ENCODE data around the gene GPR155.

GPR155 gene, protein sequence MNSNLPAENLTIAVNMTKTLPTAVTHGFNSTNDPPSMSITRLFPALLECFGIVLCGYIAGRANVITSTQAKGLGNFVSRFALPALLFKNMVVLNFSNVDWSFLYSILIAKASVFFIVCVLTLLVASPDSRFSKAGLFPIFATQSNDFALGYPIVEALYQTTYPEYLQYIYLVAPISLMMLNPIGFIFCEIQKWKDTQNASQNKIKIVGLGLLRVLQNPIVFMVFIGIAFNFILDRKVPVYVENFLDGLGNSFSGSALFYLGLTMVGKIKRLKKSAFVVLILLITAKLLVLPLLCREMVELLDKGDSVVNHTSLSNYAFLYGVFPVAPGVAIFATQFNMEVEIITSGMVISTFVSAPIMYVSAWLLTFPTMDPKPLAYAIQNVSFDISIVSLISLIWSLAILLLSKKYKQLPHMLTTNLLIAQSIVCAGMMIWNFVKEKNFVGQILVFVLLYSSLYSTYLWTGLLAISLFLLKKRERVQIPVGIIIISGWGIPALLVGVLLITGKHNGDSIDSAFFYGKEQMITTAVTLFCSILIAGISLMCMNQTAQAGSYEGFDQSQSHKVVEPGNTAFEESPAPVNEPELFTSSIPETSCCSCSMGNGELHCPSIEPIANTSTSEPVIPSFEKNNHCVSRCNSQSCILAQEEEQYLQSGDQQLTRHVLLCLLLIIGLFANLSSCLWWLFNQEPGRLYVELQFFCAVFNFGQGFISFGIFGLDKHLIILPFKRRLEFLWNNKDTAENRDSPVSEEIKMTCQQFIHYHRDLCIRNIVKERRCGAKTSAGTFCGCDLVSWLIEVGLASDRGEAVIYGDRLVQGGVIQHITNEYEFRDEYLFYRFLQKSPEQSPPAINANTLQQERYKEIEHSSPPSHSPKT

DNA sequence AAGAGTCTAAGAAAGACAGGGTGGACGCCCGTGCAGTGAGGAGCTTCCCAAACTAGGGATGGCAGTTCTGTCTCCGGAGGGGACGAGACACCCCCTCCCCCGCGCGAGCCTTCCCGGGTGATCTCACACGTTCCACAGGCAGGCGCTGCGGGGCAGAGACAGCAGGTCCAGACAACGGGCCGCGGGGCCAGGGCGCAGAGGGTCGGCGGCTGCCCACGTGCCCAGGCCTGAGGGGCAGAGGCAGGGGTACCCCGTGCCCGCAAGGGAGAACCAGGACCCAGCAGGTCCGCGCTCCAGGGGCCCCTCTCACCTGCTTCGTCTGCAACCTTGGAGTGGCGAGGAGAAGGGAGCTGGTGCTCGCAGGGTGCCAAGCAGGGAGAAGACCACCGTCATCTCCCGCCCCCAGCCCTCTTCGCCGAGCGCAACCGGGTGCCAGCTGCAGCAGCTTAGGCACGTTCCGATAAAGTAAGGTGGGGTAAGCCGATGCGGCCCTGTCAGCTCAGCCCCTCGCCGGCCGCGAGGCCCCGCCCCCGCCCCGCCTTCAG is at the start of gene GPR155:
Gene GPR155 (minus strand): TSS at position 467 of the 545 bp plus-strand sequence. CDS start 5,073 bp downstream, outside the sequence.
- no peak for DNase-seq

DNA sequence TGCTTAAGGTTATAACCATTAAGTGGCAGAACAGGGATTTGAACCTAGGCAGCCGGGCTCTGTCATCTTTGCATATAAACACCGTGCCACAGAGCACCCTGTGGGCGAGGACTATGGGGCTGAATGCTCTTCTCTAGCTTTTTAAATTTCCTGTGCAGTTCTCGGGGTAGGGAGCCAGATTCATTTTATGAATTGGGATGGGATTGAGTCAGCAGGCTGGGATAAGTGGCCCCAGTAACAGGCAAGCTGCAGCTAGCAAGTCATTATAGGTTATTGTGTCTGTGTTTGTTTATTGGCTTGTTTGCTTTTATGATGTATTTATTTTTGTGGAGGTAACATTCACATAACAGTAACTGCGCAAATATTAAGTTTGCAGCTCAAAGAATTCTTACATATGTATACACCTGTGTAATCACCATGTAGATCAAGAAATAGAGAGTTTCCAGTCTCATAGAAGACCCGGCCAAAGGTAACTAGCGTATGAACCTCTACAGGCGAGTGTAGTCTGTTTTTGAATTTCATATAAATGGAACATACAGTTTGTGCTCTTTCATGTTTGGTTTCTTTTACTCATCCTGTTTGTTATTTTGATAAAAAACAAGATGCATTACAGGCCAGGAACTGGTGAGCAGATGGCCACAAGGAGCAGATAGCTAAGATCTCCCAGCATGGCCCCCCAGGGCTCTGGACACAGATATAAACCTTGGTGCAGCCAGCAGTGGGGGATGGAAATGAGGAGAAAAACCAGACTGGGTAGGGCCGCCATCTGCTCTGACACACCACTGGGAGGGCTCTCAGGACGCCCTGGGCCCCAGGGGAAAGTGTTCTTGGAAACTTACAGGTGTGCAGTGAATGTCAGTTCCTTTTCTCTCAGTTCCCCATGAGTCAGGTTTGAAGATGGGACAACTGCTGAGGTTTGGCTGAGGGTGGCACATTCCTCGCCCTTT is 49.2 kb upstream of the GPR155 start:
- peak; percentile 75 for DNase-seq

DNA sequence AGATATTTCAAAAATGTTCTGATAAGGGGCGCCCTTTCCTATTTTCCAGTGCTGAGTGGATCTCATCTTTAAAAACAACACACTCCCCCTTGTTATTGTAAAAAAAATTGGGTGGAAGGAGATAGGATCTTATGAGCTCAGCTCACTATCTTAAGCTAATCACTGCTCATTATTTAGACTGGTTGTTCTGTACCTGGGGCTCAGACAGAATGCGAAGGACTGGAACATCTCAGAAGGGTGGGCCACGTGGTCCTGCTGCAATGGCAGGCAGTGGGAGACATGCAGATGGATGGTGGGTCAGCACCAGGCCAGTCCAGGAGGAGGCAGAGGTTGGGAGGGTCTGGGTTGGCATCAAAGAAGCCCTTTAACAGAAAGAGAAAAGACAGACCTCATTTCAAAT is 48.3 kb upstream of the GPR155 start:
- DNase-seq, result no peak

DNA sequence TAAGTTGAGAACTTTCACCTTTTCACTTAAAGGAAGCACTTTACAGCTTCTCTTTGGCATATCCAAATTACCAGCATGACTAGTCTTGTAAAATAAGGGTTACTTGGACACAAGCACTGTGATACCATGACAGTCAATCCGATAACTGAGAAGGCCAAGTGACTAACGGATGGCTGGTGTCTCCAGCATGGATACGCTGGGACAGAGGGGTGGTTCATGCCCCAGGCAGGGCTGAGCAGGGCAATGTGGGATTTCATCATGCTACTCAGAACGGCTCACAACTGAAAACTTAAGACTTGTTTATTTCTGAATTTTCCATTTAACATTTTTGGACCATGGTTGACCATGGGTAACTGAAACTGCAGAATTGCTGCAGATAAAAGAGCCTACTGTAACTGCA is 43.1 kb upstream of the GPR155 start:
- no peak for DNase-seq

DNA sequence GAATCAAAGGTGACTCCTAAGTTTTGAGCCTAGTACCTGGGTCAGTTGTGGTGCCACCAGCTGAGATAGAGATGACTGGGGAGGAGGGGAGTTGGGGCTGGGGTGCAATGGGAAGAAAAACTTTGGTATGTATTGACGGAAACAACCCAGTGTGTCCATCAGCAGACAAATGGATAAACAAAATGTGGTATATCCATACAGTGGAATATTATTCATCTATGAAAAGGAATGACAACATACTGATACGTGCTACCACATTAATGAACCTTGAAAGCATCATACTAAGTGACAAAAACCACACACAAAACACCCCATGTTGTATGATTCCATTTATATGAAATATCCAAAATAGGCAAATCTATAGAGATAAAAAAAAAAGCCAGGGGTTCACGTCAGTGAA is 41.1 kb upstream of the GPR155 start:
- DNase-seq, result no peak

DNA sequence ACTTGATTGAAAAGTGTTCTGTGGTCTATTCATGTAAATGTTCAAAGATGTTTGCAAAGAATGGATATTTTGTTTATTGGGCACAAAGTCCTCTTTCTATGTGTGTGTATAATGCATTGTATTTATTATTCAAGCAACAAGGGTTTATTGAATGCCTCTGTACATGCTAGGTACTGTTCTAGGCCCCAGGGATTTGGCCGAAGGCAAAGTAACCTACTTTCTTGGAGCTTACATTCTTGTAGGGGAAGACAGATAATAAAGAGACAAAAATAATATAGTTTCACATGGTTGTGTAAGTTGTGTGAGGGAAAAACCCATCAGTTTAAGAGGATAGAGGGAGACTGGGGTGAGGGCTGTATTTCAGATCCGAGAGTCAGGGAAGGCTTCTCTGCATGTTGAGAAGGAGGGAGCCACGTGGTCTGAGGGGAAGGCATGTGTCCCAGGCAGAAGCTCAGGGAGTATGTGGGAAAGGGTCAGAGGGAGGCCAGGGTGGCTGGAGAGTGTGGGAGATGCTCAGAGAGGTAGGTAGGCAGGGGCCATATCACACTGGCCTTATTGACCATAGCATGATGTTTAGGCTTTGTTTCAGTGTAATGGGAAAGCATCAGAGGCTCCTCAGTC is 40.4 kb upstream of the GPR155 start:
- DNase-seq, result no peak

DNA sequence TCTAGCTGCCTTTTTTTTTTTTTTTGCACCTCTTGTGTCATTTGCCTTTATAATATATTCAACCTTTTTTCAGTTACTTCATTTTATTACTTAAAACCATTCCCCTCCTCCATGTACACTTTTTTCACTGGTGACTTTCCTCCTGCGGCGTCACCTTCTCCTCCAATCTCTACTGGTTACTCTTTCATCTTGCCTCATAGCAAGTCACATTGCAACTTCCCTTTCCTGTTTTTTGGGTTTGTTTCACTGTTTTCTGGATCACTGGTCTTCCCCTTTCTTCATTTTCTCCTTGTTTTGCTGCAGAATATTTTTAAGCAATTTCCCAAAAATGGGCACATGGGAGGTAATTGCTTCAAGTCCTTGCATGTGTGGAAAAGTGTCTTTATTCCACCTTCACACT is 37.7 kb upstream of the GPR155 start:
- no peak for DNase-seq

DNA sequence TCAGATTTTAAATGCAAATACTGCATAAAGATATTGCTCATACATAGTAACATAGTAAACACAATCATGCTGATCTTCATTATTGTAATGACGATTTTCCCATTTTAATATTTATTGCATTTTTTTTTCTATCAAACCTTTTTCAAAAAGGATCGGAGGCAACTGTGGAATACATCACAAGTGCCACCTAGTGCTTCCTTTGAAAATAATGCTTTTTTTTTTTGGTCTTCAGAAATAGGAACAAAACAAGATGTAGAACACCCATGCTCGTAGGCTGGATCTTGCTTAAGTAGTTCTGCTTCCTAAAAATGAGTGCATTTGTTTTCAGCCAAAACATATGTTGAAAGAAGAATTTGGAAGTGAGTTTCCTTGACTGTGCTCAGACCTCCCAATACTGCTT is 35.7 kb upstream of the GPR155 start:
- DNase-seq, result no peak

DNA sequence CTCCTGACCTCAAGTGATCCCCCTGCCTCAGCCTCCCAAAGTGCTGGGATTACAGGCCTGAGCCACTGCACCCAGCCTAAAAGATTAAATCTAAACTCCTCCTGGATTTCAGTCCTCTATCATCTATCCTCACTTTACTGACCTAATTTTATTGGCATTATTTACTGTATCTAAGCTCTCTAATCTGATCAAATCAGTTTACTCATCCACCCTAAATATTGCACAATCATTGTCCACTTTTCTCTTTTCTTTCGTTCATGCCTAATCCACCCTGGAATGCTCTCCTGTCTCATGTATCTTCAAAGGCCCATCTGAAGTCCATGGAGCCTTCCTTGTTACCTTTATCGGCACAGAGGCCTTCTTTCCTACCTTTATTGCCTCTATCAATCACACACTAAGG is 31.6 kb upstream of the GPR155 start:
- DNase-seq, result no peak

DNA sequence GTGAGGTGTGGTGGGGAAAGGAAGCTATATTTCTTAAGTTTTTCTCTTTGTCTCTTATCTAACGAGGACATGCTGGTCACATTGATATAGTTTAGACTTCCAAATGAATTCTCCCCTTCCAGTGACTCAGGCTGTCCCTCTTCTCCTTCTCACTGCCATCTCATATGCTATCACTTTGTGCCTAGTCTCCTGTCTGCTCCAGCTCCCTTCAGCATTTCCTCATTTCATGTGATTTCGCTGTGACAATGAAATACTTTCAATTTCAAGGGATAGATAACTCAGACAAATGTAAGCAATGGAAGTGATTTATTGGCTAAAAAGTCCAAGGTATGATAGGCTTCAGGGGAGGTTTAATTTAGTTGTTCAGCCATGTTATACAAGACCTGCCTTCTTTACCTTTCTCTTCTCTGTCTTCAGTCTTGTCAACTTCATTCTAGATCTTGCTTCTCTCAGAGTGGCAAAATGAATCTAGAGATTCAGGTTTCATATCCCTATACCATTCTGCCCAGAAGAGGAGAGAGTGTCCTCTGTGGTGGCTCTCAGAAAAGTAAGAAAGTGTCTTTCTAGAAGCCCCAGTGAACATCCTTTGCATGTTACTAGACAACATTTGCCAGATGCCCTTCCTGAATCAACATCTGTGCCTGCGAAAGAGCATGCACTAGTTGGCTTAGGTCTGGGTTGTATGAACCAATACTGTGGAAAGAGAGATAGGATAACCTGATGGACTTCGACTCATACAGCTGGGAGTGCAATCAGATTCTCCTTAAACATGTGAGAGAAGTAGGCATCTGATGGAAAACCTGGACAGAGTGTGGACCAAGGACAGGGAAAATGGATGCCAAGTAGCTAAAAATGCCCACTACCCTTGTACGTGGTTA is 29.9 kb upstream of the GPR155 start:
- DNase-seq, result no peak

DNA sequence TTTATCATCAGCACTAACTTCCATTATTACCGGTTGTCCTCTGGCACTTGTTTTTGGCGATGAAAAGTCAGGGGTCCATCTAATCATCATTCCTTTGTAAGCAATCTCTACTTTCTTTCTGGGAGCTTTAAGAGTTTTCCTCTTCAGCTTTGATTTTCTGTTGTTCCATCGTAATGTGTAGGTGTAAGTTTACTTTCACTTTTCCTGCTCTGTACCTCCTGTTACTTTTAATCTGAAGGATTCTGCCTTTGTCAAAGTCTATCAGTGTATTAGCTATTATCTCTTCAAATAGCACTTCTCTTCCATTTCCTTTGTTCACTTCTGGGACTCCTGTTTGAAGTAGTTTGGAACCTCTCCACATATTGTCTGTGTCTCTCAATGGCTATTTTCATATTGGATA is 25.5 kb upstream of the GPR155 start:
- no peak for DNase-seq

DNA sequence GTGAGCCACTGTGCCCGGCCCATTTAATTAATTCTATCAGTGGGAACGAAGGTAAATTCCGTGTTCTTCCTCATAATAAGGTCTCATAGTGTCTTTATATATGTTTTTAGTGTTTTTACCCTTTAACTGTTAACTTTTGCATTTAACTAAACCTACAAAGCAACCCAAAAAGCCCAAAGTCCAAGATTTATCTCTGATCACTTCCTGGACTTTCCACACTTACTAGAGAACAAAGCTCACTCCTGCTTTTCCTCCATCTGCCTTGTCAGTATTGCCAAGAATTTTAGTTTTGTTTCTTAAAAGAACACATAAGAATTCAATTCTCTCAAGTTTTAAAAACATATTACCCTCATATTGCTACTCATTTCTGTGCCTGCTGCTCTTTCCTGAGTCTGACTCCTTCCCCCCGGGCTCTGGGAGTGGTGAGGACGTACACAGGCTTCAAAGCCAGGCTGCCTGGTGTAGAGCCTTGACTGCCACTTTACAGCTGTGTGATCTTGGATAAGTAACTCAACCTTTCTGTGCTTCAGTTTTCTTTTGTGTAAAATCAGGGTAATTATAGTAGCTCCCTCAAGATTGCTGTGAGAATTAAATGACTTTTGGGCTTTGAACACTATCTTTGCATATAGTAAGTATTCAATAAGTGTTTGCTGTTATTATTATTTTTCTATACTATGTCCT is 24.9 kb upstream of the GPR155 start:
- DNase-seq, result no peak

DNA sequence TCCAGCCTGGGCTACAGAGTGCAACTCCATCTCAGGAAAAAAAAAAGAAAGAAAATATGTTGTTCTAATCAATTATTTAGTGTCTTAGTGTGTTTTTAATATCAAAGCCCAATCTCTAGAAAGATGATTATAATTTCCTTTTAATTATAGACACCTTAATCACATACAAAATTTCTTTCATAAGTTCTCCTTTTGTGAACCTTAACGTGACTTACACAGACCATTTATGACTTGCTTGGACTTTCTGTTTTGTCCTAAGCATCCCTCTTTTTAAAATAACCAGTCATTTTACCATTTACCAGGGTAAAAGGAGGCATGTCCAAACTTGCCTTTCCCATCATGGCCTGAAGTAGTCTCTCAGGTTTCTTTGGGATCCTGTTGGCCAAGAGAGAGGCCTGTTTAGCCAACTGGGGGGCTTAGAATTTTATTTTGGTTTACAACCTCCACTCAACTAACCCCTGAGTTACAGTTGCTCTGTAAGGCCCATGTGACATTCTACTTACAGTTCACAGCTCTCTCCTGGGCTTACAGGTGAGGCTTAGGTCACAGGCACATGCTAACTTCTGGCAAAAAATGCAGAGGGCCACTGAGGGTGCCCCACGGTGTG is 23.9 kb upstream of the GPR155 start:
- DNase-seq, result no peak

DNA sequence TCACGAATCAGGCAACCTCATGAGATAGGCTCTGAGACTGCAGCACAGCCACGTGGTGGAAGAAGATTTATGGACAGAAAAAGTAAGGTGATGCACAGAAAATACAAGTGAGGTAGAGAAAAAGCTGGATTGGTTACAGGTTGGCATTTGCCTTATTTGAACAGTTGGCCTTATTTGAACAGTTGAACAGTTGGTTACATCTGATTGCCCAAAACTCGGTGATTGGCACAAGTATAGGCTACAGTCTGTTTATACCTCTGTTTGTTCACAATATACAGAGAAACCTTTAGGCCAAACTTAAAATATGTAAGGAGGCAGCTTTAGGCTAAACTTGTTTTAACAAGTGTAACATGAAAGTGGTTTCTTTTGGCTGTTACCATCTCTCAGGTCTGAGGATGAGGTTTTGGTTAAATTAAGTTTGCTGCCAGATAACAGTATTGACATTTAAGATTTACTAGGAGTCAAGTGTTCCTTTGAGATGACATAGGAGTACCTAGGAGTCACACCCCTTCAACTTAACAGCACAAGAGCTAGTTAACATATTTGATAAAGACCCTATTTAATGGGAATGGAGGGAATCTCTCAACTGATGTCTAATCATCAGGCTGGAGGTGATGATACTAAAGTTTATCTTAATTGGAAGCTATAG is 16.5 kb upstream of the GPR155 start:
- no peak for DNase-seq

DNA sequence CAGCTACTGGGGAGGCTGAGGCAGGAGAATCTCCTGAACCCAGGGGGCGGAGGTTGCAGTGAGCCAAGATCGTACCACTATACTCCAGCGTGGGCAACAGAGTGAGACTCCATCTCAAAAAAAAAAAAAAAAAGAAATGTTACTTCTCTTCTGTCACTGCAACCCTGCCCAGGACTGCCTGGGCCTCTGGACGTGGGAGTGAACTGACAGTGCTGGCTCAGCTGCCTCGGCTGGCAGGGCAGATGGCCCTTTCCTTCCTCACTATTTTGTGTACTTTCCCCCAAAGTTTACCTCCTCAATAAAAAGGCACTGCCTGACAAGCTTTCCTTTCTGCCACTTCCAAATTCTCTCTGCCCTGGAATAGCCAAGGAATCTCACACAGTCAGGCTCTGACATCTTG is 12.5 kb upstream of the GPR155 start:
- no peak for DNase-seq

DNA sequence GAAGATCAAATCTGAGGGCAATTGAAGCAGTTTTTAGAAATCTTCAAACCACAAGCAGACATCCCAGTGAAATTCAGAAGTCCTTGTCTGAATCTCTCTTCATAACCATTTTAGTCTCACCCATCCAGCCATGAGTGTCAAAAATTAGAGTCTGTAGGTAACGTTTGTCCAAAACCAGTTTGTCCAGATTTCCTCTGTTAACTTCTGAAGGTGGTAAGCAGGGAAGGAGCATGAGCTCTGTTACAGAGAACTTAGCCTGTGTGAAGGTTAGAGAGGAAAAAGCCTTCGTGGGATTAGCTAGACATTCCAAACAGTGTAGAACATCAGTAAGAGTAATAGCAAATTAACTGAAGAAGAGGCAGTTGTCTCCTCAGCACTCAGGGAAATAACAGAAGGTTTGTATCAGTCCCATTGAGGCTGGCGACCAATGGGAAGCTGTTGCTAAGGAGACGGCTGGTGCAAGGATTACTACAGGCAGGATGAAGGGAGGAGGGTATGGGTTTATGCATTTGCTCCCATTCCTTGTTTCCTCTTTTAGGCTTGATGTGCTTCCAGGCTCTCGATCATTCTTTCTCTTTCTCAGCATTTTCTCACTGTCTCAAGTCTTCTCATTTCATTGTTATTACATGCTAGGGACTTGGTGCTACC is 8.7 kb upstream of the GPR155 start:
- DNase-seq, result no peak

DNA sequence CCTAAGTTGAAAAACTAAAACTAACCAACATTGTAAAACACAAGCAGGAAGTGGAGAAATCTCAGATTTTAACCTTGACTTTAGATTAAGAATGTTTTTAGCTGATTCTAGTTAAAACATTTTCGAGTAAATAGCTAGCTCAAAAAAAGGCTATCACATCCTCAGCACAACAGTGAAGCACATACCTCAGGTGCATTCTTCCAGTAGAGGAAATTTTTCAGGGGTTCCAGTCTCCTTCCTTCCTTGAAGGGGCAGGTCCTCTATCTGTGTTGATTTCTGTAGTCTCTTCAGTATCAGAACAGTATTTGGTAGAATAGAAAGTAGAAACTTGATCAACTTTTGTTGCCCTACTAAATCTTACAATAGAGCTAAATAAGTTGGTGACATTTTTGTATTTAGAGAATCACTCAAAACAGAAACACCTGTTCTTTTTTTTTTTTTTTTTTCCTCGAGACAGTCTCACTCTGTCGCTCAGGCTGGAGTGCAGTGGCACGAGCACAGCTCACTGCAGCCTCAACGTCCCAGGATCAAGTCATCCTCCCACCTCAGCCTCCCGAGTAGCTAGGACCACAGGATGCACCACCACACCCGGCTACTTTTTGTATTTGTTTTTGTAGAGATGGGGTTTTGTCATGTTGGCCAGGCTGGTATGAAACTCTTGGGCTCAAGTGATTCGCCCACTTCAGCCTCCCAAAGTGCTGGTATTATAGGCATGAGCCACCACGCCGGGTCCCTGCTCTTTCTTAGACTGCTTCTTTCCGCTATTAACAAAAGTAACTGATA is 6.9 kb upstream of the GPR155 start:
- DNase-seq, result no peak

DNA sequence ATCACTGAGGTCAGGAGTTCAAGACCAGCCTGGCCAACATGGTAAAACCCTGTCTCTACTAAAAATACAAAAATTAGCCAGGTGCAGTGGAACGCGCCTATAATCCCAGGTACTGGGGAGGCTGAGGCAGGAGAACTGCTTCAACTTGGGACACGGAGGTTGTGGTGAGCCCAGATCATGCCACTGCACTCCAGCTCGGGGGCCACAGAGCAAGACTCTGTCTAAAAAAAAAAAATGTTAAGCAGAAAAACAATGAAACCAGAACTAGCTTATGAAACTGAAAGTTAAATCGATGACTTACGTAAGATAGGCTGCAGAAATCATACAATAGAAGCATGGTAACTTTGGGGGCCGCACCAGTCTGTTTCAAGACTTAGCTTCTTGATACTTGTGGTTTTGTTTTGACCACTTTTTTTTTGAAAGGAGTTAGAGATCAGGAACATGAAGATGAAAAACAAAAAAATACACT is 6.2 kb upstream of the GPR155 start:
- DNase-seq, result no peak

Measured in NCI-H1105 treated with DMSO at 0.1 percent for 48 hours (cell line).